HG03342 (cell line): ENCODE measurements around the gene SPAG17.

ENCODE experiments used
- ATAC-seq: cut with Tn5 transposase; IDR thresholded peaks from one replicate; pipeline ENCODE4 v1.9.1; 2021; ENCODE audit warnings: mild to moderate bottlenecking, moderate library complexity; ENCODE audit not compliant: unreplicated experiment

Gene SPAG17

DNA sequence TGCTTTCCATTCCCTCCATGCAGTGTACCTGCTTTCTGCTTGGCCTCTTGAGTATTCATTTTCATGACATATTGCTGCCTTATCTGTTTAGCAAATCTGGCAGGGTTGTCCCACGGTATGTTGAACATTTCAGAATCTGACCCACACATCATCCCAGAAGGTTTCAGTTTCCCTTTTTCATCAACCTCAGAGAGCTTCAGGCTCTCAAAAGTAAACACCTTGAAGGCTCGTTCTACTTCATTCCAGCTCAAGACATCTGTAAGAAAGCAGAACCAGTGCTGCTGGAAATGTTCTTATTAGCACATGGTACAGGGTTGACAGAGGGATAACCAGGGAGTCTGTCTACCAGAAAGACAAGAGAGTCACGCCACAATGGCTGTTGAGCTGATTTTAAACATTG lies 103.6 kb downstream of the SPAG17 start:
- peak; percentile 81 for ATAC-seq

DNA sequence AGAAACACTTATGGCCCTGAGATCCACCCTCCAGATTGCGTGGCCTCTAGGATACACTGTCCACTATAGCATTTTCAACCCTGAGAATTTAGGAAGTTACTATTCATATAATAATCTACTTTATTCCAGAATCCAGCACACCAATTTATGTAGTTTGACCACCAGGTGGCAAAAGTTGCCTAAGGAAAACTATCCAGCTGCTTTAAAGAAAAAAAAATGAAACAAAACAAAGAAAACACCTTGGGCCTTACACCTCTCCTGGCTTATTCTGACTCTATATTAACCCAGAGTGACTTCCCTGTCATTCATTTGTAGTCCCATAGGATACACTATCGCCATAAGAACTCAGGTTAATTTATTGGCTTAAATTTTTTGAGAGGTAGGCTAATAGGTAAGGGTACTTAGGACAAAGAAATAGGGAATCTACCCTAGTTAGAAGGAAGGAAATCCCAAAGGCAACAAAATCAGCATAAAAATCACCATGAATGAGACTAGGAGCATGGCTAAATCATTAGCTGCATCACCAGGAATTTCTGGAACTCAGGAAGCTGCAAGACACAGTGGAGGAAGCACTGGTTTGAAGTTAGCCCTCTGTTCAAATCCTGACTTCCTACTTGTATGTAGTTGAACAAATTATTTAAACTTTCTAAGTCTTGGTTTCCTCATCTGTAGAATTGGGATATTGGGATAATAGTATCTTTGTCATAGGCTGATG lies 107.5 kb downstream of the SPAG17 start:
- no peak for ATAC-seq

DNA sequence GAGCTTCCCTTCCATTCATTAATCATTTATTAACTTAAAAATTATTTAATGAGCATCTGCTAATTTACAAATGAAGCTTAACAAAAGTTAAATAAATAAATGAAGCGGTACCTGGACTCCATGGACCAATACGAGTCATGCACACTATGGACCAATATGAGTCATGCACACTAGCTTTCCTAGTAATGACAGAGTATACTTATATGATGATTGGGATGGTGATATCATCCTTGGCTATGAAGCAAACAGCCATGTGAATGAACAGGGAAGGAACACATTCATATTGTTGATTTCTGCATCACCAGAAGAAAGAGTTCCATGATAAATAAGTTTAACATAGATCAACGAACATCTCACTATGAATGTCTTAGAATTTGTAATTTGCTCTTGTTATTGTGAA lies 109.9 kb downstream of the SPAG17 start:
- ATAC-seq: no peak

DNA sequence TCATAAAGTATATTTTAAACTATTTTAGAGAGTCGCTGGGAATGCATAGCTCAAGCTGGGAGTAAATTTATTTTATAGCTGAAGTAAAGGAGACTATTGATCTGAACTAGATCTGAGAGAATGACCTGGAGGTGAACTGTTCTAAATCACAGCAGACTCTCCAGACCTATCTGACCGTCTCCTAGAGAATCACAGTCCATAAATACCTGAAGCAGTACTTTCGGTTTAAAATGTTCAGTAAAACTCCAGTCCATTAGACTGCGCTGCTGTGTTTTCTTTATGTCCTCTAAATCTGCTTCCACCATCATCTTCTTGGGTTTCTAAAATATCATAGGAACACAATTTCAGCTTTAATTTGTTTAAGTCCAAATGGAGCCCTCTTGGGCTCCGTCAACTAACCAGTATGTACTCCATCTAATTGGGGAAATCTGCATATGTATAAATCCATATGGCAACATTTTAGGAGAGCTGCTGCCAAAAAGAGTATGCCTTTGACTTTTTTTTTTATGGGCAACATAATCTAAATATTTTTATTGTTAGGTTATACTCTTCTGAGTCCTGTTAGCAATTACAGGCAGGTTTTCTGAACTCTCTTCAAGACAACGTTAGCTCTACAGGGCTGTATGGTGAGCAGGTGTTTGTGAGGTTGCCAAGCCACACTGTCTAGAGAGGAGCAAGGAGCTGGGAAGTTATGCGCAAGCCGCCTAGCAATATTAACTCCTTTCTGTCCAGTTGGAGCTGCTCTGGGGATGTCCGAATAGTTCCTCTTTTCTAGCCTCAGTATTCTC lies 111.2 kb downstream of the SPAG17 start:
- ATAC-seq: no peak

DNA sequence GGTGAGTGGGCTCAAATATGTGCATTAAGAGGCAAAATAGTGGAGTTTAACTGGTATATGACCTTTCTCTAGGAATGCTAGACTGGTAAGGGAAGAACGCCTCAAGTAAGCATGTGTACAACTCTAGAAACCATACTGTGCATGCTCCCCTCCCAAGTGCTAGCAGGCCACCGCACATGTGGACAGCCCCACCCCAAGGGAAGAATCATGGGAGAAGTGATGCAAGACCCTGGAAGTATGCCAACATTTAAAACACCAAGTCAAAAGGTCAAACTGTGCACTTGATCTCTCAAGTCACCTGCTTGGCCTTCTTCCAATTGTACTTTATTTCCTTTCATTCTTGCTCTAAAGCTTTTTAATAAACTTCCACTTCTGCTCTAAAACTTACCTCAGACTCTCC lies 135.0 kb downstream of the SPAG17 start:
- ATAC-seq: no peak

DNA sequence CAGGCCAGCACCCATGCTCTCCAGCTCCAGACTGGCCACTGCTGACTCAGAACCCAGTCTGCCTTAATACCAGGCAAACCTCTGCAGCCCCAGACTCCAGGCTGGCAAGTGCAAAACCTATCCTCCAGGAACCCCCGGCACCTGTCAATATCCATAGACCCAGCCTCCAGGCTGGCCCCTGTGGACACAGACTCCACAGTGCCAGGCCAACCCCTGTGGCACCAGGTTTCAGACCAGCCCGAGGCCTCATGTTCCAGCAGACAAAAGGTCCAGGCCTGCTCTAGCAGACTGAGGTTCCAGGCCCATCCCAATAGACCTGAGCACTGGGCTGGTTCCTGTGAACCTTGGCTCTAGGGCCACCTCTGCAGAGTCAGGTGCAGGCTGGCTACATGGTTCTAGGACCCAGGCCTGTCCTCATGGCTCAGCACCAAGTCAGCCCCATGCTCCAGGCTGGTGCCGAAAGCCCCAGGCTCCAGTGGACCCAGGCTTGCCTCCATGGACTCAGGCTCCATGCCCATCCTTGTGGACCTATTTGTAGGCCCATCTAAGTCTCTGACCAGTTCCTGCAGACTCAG lies 137.3 kb downstream of the SPAG17 start:
- ATAC-seq: no peak

DNA sequence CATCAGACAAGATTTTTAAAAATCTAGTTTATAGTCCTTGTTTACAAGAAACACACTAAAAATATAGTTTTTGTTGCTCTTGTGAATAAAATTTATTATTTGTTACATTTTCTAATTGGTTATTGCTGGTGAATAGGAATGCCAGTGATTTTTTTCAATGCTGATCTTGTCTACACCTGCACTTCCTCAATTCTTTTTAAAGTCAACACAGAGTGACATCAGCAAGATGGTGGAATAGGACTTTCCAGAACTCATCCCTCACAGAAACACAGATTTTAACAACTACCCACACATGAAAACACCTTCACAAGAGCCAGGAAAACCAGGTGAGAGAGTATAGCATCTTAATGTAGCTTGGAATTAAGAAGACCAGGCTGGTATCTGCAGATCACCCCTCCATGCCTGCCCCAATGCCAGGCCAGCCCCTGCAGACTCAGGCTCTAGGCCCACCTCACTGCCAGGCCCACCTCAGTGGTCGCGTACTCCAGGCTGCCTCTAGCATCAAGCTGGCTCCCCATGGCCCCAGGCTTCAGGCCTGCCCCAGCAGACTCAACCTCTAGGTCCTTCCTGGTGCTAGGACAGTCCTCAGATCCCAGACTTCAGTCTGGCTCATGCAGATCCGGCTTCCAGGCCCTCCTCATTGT lies 137.9 kb downstream of the SPAG17 start:
- no peak for ATAC-seq

DNA sequence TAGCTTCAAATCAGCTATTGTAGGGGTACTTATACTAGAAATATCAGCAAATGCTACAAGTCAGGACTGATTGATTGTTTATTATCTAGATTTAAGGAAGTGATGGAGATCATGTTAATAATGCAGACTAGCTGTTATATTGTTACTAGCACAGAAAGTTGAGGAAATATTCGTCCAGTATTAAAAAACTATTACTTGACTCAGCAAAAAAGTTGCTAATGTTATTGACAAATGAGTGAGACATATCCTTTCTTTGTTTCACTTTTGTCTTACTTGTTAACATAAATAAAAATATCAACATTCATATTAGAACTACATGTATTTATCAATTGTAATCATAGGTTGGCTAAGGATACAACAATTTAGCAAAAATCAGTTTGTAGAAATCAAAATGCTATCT lies 141.4 kb downstream of the SPAG17 start:
- no peak for ATAC-seq

DNA sequence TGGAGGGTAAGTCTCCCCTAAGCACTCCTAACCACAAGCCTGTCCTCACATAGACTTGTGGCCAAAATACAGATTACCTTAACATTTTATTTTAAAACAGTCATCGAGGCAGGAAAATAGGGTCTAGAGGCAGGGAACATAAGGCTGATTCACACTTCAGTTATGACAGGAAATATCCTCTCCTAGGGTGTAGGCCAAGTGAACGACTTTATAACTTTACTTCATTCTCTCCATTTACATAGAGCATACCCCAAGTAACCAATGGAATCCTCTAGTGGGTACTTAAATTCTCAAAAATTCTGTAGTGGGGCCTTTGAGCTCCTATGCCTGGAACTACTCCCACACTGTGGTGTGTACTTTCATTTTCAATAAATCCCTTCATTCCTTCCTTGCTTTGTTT lies 142.5 kb downstream of the SPAG17 start:
- no peak for ATAC-seq

DNA sequence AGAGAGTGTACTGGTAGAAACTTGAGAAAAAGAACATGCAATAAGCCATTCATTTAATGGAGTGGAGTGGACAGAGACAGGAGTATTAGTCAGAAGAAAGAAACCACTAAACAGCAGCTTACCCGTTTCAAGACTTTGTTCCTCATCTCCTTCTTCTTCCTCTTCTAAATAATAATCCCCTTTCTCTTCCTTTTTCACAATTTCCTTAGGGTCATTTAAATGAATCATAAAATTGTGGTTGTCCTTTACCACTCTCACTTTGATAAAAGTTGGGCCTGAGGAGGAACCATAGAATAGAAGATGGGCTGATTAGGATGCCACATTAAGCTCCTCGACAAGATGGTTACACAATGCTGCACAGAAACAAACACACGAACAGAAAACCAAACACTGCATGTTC lies 145.9 kb downstream of the SPAG17 start:
- ATAC-seq: no peak

DNA sequence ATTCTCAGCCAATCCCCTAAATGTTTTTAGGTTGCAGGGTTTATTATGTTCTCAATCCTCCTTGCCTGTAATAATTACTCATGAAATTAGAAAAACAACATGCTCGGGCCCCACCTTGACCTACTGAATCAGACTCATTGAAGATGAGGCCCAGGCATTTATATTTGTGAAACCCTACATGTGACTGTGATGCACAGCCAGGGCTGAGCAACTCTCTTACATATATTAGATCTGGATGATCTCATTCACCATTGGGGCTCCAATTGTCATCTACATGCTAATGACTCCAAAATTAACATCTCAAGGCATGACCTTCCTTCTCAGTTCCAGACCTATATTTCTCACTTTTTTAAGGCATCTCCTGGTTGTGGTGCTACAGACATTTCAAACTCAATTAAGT lies 152.1 kb downstream of the SPAG17 start:
- no peak for ATAC-seq

DNA sequence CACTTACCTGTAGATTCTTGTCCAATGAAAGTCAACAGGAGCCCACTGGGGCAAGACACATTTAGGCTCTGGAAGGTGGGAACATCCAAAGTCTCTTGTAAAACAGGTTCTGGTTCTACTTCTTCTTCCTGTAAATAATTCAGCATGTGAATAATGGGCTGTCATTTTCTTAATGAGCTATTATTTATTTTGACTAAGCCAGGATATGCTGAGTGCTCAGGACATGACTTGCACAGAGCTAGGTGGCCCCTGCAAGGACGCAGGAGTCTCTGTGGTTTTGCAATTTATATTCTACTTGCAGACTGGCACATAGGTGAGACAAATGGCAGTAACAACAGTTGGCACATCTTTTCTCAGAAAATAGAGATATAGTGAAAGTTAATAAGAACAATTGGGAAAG lies 156.8 kb downstream of the SPAG17 start:
- ATAC-seq: no peak

DNA sequence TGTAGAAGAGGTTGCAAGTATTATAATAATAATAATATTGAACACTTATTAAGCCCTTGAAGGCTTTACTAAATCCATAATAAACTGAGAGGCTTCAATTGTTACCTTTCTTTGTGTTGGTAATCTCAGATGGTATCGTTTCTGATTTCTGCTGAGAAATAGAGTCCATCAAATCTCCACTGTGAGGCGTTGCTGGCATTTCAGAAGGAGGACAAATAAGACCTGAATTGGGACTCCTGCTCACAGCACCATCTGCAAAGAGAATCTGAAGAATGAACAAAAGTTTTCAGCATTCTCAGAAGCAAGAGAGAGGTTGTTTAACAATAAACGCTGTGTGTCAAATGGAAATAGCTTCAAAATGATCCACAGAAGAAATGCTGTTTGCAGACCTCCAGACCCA lies 161.8 kb downstream of the SPAG17 start:
- ATAC-seq: no peak

DNA sequence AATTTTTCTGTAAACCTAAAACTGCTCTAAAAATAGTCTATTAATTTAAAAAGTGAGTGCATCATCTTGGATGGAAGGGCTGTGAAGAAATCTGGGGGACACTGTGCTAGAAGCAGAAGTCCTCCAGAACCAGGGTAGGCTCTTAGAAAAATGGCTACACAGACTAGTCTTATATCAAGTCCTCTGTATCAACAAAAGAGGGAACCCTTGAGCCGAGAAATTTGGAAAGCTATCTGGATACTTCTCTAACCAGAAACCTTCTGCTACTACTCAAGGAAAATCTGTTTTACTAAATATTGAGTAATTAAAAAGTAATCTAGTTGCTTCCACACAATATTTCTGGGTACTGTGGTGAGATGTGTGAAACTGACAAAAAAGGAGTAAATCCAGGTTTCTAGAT lies 163.4 kb downstream of the SPAG17 start:
- no peak for ATAC-seq

DNA sequence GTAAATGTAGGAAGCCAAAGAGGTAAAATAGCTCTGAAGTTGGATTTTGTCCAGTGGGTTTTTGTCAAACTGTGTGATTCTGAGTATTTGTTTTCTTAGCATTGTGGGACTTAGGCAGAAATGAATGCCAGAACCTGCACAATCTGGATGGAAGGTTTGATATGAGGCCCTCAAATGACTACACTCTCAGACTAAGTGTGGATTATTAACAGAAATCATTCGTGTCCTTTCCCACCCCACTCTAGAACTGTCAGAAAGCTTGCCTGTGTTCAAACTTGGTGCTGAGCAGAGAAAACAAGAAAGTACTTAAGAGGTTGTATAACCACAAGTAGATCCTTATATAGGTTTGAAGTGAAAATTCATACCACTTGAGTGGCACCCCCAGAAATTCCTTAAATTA lies 167.0 kb downstream of the SPAG17 start:
- no peak for ATAC-seq

DNA sequence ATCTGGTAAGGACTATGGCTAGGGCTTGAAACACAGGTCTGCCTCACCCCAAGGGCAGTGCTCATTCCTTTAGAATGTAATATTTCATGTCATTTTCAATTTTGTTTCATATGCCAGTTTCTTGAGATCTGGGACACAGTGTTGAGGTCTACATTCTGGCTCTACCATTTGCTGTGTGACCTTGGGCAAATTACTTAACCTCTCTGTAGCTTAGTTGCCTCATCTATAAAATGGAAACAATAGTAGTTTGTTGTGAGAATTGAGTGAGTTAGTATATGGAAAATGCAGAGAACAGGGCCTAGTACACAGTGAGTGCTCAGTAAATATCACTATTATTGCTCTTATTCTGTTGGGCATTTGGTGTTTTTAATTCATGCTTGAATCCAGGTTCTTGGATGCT lies 171.1 kb downstream of the SPAG17 start:
- ATAC-seq: no peak

DNA sequence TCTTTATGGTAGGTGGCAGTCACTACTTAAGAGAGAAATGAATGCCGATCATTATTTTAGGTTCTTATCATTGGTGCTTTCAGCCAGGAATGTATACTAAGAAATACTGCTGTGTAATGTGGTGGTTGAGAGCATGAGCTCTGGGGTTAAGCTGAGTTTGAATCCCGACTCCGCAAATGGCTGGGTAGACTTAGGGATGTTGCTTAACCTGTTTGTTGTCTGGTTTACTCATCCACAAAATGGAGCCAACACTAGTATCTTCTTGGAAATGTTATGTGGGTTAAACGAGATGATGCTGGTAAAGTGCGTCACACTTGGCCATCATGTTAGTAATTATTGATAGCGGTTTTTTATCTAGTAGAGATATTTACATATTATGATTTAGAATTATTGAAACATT lies 171.7 kb downstream of the SPAG17 start:
- ATAC-seq: no peak

DNA sequence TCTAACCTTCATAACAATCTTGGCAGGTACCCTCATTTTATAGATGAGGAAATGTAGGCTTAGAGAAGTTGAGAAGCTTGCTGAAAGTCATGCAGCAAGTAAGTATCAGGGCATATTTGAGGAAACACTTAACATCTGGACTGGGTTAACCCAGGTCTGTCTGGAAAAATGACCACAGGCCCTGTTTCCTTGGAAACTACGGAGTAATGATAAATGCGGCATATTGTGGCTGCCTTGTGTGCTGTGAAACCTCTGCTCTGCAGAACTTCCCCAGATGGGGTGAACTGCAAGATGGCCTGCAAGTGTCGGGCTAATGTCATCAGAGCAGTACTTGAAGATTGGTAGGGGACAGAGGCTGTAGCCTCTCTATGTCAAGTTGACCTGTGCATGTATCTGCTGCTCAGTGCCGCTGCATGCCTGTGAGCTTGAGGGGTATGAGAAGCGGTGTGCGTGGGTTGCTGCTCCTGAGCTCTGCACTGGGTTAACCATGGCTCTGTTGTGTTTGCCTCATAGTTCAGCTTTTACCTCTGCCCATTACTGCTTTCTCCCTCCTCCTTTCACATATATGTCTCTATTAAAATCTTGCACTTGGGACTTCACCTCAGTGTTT lies 172.4 kb downstream of the SPAG17 start:
- no peak for ATAC-seq

DNA sequence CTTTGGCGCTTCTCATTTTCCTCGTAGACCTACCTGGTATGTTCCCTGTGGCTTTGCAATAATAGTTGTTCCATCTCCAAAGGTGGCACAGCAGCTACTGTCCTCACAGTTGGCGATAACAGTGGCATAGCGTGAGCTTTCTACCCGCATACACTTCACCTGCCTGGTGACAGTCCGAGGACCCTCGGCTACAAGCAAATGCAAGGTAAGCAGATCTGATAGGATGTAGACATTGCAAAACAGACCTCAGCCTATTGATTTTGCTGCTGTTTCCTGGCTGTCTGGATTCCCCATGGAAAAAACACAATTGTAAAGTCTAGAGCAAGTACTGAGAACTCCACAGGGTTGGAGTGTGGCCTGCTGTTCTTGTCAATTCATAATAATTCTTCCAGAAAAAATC lies 177.0 kb downstream of the SPAG17 start:
- no peak for ATAC-seq

DNA sequence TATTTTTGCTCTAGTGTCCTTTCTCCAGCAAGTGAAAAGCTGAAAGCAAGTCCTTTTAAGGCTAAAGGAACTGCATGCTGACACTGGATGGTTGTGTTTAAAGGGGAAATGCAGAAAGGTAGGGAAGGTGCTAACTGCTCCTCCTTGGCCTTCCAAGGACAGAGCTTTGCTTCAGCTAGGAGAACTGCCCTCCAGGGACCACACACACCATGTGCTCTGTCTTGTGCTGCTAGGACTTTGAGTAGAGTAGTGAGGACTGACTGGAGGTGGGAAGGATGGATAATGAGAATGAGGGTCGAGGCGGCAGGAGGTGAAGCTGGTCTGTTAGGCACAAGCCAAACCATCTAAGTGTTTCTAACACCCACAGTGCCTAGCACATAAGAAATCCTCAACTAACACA lies 177.6 kb downstream of the SPAG17 start:
- ATAC-seq: no peak

DNA sequence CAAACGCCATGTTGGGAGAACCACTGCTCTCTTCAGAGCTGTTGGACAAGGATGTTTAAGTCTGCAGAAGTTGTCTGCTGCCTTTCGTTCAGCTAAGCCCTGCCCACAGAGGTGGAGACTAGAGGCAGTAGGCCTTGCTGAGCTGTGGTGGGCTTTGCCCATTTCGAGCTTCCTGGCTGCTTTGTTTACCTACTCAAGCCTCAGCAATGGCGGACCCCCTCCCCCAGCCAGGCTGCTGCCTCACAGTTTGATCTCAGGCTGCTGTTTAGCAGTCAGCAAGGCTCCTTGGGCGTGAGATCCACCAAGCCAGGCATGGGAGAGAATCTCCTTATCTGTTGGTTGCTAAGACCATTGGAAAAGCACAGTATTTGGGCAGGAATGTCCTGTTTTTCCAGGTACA lies 180.7 kb downstream of the SPAG17 start:
- no peak for ATAC-seq
